ENCODE results near the gene PSME4. TPM values are rescaled to one million over a fixed set of nuclear protein-coding genes. Genes with fewer than 3 reads are reported as not detected.
"Not testable (repeated sequence)": the region's sequence is repeated elsewhere in the genome, so short reads cannot be mapped to it uniquely, and the experiment has no call there.

The PSME4 gene
- total RNA-seq, 1 donor from 2014 or later = 65.2 TPM

DNA sequence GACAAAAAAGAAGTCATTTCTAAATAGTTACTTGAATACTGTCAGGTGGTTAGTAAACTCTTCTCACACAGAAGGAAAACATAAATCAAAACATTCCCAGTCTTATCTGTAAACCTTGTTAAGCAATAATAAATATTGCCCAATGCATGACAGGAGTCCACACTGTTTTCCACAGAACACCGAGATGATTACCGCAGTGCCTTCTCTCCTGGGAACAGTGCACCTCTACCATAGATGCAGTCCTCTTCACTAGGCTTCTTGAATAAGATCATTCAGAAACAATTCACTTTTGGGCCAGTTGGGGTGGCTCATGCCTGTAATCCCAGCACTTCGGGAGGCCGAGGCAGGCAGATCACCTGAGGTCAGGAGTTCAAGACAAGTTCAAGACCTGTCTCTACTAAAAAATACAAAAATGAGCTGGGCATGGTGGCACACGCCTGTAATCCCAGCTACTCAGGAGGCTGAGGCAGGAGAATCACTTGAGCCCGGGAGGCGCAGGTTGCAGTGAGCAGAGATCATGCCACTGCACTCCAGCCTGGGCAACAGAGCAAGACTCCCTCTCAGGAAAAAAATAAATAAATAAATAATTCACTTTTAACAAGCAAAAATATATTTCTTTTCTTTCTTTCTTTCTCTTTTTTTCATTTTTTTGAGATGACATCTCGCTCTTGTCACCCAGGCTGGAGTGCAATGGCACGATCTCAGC, 119.6 kb downstream of the PSME4 start:
- intact Hi-C loops (cut with micrococcal nuclease) = not testable (repeated sequence)

- intact Hi-C loops (cut with micrococcal nuclease) = no loop called here
Measured at GRCh38 chr2:53848062-53848461, 122.7 kb downstream of the PSME4 start.

GRCh38 chr2:53843595-53843994, 127.2 kb downstream of the PSME4 start:
- intact Hi-C loops (cut with micrococcal nuclease) = no loop called here

GRCh38 chr2:53842891-53843290, 127.9 kb downstream of the PSME4 start:
- intact Hi-C loops (cut with micrococcal nuclease) = no loop called here

DNA sequence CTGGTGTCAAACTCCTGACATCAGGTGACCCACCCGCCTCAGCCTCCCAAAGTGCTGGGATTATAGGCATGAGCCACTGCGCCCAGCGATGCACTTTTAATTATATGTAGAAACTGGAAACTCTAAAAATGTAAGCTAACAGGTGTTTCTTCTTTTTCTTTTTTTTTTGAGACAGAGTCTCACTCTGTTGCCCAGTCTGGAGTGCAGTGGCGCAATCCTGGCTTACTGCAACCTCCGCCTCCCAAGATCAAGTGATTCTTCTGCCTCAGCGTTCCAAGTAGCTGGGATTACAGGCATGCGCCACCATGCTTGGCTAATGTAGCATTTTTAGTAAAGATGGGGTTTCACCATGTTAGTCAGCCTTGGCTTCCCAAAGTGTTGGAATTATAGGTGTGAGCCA, 129.1 kb downstream of the PSME4 start:
- intact Hi-C loops (cut with micrococcal nuclease) = not testable (repeated sequence)

GRCh38 chr2:53840580-53840979, 130.2 kb downstream of the PSME4 start:
- intact Hi-C loops (cut with micrococcal nuclease) = no loop called here

DNA sequence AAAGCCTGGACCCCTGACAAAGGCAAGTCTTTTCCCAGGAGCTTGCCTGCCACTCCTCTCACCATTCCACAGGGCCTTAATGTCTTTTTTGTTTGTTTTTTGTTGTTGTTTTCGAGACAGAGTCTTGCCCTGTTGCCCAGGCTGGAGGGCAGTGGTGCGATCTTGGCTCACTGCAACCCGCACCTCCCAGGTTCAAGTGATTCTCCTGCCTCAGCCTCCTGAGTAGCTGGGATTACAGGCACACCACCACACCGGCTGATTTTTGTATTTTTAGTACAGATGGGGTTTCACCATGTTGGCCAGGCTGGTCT, 140.9 kb downstream of the PSME4 start:
- intact Hi-C loops (cut with micrococcal nuclease) = not testable (repeated sequence)

- intact Hi-C loops (cut with micrococcal nuclease) = no loop called here
Measured at GRCh38 chr2:53829273-53829979, 141.4 kb downstream of the PSME4 start.

- intact Hi-C loops (cut with micrococcal nuclease) = no loop called here
Measured at GRCh38 chr2:53828331-53828730, 142.5 kb downstream of the PSME4 start.

DNA sequence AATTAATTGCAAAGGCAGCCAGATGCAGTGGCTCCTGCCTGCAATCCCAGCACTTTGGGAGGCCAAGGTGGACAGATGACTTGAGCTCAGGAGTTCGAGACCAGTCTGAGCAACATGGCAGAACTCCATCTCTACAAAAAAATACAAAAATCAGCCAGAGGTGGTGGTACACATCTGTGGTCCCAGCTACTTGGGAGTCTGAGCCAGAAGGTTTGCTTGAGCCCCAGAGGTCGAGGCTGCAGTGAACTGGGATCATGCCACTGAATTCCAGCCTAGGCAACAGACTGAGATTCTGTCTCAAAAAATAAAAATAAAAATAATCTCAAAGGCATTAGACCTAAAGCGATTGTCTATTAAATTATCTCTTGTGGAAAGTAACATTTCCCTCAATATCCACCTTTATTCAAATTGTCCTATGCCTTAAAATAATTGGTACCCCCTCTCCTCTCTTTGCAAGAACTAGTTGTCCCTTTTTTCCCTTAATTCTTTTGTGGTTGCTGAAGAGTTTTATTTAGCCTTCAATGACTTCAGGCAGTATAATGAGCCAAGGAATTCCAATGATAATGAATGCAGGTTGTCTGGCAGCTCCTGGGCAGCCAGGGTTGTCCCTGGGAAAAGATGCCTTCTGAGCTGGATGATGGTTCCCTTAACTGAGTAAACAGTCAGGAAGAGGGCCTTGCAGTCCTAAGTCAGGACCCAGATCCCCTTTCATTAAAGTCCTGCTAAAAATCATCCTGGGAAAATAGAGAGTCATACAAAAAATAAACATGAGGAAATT, 143.2 kb downstream of the PSME4 start:
- intact Hi-C loops (cut with micrococcal nuclease) = no loop called here

DNA sequence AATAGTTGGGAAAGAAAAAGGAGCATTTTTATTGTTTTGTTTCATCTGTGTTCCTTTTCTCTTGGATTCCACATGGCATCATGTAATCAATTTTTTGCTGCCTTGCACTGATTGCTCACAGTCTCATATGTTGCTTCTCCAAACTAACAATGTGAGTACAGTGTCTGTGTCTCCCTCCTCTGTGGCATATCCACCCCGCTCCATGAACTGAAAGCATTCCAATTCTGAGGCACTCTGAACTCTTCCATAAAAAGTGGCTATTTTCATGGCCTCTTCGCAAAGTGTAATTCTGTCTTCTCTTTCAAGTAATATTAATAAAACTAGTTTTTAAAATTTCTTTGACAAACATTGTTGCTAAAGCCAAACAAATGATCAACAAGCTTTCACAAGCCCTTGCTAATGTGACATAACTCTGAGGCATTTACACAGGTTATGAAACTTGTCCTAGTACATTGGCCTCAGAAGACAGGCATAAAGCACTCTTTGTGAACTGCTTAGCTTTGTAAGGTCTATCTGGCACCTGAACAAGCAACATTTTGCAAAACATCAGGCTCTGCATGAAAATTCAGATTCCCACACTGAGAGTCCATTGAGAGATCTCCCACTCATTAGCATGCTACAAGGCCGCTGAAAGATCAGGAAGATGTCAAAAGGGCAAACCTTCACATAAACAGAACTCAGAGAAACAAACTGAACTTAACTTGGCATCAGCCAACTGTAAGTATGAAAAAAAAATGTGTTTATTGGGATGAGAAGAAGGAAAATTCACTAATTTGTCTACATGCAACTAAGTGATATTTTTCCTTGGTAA, 144.0 kb downstream of the PSME4 start:
- intact Hi-C loops (cut with micrococcal nuclease) = no loop called here

GRCh38 chr2:53826030-53826410, 144.8 kb downstream of the PSME4 start:
- intact Hi-C loops (cut with micrococcal nuclease) = no loop called here

- intact Hi-C loops (cut with micrococcal nuclease) = not testable (repeated sequence)
Measured at GRCh38 chr2:53823639-53824038, 147.2 kb downstream of the PSME4 start.

GRCh38 chr2:53821810-53822209, 149.0 kb downstream of the PSME4 start:
- intact Hi-C loops (cut with micrococcal nuclease) = no loop called here

- intact Hi-C loops (cut with micrococcal nuclease) = no loop called here
Measured at GRCh38 chr2:53820711-53821110, 150.1 kb downstream of the PSME4 start.

- intact Hi-C loops (cut with micrococcal nuclease) = no loop called here
Measured at GRCh38 chr2:53820048-53820447, 150.7 kb downstream of the PSME4 start.

GRCh38 chr2:53819634-53820033, 151.2 kb downstream of the PSME4 start:
- intact Hi-C loops (cut with micrococcal nuclease) = no loop called here

GRCh38 chr2:53818854-53819435, 151.8 kb downstream of the PSME4 start:
- intact Hi-C loops (cut with micrococcal nuclease) = no loop called here
